Prostate gland (tissue), 2 donors: ENCODE measurements around the gene SRGAP2C.
"Not testable (repeated sequence)": the region's sequence is repeated elsewhere in the genome, so short reads cannot be mapped to it uniquely, and the experiment has no call there.

Experiments
- CTCF ChIP-seq, 4 experiments: fragments of 200-600 bp in 2 of 4; fragments of 450-650 bp in 2 of 4; sonication (generic) in 2 of 4; IDR thresholded peaks; 1 replicate in 3 of 4; 2 replicates in 1 of 4; pipeline ENCODE4 v1.5.1; 2016 to 2019; ENCODE audit warnings: antibody characterized with exemption in 4 of 4, mild to moderate bottlenecking in 2 of 4, moderate library complexity in 2 of 4
- POLR2A ChIP-seq: fragments of 450-650 bp; IDR thresholded peaks from one replicate; pipeline ENCODE4 v1.6.1; 2016; ENCODE audit warnings: antibody characterized with exemption, mild to moderate bottlenecking
- POLR2AphosphoS5 ChIP-seq: sonication (generic); formaldehyde crosslinking; IDR thresholded peaks from one replicate; pipeline ENCODE4 v1.6.1; 2017; ENCODE audit warnings: antibody characterized with exemption

GRCh38 chr1:121360531-121360930, 175.8 kb downstream of the SRGAP2C start:
- not testable (repeated sequence) for TF ChIP-seq POLR2A; CTCF (IDR thresholded peaks at IDR 0.05); POLR2AphosphoS5
